ENCODE measurements around the gene MIGA2. TPM values are rescaled to one million over a fixed set of nuclear protein-coding genes. Genes with fewer than 3 reads are reported as not detected.
A peak's percentile ranks its signal among the peaks of the same experiment; 100 is the strongest.

The MIGA2 gene
- polyA plus RNA-seq, 10 donors, result 9.2 to 19.1 (median 12.6) TPM

DNA sequence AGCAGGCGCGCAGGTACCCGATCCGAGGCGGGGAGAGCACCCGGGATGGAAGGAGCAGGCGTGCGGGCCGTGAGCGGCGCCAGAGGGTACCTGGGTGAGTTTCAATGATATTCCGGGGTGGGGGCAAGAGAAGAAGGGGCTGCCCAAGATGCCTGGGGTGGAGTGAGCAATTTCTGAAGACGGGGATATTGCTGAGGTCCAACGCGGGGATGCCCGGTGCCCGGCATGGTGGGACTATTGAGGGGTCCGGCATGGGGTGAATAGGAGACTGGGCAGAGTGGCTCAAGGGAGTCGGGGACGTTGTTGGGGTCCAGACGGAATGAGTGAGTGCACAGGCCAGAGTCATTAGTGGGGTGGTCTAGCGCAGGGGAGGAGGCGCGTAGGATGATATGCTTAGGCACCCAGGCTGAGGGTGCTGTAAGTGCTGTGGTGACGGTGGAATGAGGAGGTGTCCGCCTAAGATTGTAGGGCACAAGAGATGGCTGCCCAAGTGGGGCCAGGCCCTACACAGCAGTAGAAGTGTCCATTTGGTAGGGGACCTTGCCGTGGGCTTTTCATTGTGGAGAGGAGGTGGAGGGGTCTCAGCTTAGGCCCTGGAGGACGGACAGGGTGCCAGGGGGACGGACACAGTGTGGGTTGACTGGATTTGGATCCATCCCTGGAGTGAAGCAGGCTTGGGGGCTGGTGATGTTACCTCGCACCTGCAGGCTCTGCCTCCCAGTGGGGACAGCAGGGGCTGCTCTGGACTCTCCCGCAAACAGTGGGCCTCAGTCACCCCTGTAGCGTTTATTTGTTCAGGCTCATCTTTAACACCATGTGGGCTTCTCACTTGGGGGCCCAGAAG lies 719 bp downstream of the MIGA2 start:
- DNase-seq, result no peak

DNA sequence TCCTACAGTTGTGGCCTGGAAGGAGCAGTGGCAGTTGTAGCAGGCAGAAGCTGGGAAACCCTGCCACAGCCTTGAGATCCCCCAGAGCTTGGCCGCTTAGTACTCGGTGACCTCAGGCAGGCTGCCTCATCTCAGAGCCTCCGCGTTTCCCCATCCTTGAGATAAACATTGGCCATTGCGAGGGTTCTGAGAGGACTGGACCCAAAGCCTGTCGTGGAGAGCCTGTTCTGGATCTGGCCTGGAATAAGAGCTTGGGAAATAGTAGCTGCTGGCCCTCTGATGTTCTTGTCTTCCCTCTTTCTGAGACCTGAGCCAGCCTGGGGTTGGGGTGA lies 1.3 kb downstream of the MIGA2 start:
- no peak for DNase-seq

DNA sequence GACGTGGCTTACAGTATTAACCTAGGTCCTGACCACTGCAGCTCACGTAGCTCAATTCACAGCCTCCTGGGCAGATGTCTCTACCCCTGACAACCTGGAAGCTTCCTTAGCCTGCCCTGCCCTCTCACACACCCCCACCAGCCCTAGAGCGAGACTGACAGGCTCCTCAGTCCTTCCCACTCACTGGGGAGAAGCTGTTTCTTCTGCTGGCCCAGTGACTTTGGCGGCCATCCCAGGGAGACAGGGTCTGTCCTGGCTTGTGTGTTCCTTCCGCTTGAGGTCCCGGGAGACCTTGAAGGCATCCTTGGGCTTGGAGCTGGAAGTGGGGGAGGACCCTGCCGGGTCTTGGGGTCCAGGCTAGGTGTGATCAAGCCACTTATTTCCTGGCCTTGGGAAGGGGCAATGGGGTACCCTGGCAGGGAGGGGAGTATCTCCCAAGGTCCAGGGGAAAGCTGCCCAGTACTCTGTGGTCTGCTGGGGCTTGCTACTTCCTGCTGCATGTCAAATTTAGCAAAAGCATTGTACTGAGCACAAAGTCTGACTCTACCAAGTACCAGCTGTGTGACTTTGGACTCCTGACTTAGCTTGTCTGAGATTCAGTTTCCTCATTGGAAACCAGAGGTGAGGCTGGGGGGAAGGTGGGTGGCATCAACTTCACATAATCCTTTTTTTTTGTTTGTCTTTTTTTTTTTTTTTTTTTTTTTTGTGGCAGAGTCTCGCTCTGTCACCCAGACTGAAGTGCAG lies 1.9 kb downstream of the MIGA2 start:
- peak in 1 of 3 donors; percentile 49 for DNase-seq

DNA sequence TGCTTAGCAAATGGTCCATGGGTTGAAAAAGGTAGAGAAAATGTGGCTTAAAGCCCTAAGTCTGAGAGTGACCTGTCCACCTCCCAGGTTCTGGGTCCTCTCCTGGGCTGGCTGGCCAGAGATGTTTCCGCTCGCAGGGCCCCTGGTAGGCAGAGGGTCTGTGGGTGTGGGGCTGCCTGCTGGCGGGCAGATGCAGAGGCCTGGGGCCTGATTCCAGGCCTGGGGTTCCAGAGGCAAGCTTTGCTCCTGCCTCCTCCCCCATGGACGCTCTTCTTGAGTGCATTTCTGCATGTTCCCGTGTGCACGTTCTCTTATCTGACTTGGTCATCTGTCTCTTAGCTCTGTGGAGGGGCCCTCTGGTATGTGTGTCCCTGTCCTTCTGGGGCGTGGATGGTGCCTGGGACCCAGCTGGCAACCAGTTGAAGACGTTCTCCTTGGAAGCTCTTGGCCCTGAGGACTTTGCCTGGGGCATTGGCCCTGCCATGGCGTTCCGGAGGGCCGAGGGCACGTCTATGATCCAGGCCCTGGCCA lies 3.8 kb downstream of the MIGA2 start:
- no peak for DNase-seq

DNA sequence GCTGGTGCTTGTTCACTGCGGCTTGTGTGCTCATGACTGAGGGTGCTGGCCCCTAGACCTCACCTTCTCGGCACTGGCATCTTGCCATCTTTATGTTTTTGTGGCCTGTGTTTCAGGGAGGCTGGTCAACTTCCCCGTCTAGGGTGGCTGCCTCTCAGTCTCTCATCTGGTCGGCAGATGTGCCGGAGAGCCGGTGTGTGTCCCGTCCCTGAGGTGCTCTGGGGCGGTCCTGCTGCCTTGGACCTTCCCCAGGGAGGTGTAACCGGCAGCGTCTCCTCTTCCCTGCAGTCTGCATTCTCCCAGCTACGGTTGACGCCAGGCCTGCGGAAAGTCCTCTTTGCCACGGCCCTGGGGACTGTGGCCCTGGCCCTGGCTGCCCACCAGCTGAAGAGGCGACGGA lies 5.6 kb downstream of the MIGA2 start:
- no peak for DNase-seq

DNA sequence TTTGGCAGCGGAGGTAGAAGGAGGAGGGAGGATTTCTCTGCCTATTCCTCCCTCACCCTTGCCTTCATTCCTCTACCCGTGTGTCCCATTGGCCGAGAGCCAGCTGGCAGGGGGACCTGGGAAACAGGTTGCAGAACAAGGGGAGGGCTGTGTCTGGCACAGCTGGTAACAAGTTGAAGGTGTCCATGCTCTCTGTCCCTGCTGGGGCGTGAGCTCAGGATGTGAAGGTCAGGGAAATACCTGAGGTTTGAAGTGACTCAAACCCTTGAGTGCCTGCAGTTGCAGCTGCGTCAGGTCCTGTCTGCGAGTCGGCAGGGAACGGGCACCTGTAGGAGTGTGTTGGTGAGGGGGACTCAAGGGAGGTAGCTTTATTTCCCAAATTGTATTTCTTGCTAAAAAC lies 16.2 kb downstream of the MIGA2 start:
- no peak for DNase-seq

DNA sequence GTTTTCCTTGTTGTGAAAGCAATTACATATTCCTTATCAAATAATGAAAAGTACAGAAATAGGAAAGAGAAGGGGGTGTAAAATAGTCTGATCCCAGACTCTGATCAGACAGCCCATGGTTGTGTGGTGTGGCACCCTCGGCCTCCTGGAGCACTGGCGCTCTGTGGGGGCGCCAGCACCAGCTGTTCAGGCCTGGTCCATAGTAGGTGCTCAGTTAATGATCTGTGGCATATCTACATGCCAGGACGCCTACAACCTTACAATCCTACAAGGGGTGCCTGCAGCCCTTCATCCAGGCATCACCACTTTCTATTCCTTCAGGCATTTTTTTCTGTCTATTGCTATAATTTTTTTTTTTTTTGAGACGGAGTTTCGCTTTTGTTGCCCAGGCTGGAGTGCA lies 16.6 kb downstream of the MIGA2 start:
- no peak for DNase-seq

DNA sequence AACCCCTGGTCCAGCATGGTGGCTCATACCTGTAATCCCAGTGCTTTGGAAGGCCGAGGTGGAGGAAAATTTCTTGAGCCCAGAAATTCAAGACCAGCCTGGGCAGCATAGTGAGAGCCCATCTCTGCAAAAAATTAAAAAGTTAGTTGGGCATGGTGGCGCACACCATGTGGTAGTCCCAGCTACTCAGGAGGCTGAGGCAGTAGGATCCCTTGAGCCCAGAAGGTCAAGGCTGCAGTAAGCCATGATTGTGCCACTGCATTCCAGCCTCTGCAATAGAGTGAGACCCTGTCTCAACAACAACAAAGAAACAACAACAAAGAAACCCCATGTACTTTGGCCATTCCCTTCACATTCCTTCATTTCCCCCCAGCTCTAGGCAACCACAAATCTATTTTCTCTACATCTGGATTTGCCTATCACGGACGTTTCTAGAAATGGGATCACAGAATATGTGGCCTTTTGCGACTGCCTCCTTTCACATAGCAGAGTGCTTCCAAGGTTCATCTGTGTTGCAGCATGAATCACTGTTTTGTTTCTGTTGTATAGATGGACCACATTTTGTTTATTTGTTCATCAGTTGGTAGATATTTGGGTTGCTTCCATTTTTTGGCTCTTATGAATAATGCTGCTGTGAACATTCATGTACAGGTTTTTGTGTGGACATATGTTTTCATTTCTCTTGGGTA lies 17.9 kb downstream of the MIGA2 start:
- no peak for DNase-seq

DNA sequence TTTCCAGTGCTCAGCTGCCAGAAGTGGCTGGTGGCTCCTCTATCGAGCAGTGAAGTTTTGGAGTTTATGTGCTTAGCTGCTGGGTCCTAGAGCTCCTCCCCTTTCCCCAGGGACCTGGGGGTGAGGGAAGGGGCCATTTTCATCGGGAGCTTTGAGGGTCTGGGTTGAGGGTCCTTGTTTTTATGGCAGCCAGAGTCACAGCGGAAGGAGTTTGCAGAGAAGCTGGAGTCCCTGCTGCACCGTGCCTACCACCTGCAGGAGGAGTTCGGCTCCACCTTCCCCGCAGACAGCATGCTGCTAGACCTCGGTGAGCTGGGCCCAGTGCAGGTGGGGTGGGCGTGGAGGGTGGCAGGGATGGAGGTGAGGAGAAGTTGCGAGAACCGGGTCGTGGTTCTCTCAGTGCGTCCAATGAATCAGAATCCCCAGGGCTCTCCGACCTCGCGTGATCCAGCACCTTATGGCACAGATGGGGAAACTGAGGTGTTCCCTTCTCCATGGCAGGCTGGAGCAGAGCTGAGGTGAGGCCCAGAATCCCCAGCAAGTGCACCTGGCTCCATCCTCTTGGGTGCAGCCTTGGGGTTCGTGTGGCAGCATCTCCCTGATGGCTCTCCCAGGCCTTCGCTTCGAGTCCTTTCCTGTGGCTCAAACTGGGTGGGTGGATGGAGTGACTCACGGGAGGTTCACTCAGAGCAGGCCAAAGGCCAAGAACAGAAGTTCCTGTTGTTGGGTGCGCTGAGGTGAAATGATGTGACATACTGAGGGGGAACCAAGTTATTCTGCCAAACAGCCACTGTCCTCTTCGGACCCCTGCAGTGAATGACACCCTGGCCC lies 22.8 kb downstream of the MIGA2 start:
- no peak for DNase-seq

DNA sequence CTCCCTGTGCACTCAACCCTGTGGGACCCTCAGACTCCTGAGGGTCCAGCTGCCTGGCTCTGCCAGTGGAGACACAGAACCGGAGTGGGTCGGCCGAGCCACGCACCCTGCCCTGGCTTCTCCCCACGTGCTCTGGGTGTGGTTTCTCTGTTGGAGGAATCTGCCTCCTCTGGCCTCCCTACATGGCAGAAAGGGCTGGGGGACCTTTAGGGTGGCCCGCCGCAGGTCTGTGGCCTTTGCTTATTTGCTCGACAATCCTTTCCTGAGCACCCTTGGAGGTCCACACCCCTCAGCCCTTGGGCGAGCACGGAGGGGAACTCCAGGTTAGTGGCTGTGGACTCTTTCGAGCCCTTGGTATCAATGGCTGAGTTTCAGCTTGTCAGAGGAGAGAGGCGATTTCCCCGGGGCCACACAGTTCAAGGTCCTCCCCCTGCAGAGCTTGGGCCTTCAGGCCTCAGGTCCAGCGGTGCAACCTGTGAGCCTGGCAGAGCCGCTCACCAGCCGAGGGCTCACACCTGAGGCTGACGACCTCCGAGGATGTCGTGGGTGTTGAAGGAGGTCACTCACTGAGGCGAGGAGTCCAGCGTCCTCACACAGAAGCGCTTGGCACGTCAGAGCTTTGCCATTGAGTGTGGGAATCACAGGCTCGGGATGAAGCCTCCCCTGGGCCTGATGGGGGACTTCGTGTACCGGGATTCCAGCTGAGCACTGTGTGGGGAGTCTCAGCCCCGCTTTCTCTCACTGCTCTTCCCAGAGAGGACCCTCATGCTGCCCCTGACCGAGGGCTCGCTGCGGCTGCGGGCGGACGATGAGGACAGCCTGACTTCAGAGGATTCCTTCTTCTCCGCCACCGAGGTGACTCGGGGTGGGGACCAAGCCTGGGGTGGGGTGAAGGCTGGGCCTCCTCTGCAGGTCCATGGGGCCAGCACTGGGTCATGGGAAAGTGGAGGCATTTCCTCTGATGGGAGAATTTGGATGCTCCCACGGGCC lies 23.7 kb downstream of the MIGA2 start:
- no peak for DNase-seq

DNA sequence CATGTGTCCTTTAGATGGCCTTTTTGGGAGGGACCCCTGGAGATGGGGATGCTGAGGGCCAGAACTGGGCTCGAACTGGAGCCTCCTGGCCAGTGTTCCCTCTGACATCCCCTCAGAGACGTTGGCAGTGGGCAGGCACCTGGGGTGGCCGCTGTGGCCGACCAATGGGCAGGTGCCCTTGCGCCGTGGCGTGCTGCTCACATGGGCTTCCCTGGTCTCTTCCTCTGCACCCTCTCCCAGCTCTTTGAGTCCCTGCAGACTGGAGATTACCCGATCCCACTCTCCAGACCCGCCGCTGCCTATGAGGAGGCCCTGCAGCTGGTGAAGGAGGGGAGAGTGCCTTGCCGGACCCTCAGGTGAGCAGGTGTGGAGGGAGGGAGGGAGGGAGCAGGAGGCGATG lies 24.6 kb downstream of the MIGA2 start:
- DNase-seq, result no peak

DNA sequence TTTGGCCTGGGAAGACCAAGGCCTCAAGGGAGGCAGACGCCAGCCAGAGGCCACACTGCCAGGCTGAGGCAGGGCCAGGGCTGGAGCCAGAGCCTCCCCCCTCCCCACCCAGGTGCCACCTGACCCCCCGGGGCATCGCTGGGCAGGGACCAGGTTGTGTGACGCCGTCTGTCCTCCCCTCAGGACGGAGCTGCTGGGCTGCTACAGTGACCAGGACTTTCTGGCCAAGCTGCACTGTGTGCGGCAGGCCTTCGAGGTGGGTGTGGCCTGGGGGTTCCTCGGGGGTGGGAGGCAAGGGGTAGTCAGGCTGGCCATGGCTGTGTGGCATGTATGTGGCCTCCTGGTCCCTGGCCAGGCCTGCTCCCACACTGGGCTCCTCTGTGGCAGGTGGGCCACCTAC lies 26.6 kb downstream of the MIGA2 start:
- DNase-seq, result no peak

DNA sequence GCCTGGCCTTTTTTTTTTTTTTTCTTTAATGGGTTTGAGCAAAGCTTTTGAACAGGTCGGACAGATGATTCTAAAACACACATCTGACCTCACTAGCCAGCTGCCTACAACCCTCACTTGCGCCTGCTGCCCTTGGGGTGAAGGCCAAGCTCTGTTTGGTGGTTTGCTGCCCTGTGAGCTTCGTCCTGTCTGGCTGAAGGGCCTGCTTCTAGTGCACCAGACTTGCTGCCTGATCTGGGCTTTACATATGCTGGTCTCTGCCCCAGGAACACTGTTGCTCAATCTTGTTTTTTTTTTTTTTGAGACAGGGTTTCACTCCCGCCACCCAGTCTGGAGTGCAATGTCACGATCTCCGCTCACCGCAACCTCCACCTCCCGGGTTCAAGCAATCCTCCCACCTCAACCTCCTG lies 28.1 kb downstream of the MIGA2 start:
- no peak for DNase-seq

DNA sequence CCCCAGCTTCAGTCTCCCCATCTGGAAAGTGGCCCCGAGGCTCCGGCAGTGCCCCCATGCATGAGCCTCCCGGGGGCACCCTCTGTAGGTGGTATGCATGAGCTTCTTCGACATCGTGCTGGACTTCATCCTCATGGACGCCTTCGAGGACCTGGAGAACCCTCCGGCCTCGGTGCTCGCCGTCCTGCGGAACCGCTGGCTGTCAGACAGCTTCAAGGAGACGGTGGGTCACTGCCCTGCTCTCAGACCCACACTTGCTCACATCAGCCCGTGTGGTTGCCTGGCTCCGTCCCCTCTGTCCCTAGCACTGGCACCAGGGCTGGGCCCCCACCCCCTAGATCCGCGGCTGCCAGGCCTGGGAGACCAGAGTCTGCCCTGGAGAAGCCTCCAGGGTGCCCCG lies 31.7 kb downstream of the MIGA2 start:
- no peak for DNase-seq

DNA sequence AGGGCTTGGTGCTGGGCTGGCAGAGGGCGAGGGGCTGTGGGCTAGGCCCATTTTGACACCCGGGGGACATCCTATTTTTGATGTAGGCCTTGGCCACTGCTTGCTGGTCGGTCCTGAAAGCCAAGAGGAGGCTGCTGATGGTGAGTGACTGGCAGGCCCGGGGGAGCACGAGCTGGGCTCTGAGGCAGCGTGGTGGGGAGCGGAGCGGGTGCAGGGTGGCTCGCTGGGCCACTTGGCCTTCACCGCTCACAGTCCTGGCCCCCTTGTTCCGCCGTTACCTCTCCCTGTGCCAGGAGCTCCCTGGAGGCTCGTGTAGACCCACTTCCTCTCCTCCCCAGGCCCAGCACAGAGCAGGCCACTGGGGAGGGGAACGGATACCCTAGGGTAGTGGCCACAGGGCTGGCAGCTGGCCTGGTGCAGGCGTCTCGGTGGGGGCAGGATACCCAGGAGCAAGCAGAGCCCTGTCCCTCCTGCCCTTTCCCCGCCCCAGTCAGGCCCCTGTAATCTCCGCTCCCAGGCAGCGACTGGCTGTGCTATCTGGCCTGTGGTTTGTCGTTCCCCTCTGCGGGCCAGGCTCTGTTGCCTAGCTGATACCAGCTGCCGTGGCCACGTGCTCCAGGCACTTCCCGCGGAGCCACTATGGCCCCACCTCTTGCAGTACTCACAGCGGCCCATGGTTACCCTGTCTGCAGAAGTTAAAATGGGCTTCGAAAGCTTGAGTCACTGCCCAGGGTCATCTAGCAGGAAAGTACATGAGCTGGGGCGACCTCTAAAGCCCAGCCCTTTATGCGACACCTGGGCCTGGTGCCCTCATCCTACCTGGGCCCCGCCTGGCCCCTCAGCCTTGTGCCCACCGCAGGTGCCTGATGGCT lies 32.8 kb downstream of the MIGA2 start:
- DNase-seq, result peak; percentile 16 to 52 (median 31)

DNA sequence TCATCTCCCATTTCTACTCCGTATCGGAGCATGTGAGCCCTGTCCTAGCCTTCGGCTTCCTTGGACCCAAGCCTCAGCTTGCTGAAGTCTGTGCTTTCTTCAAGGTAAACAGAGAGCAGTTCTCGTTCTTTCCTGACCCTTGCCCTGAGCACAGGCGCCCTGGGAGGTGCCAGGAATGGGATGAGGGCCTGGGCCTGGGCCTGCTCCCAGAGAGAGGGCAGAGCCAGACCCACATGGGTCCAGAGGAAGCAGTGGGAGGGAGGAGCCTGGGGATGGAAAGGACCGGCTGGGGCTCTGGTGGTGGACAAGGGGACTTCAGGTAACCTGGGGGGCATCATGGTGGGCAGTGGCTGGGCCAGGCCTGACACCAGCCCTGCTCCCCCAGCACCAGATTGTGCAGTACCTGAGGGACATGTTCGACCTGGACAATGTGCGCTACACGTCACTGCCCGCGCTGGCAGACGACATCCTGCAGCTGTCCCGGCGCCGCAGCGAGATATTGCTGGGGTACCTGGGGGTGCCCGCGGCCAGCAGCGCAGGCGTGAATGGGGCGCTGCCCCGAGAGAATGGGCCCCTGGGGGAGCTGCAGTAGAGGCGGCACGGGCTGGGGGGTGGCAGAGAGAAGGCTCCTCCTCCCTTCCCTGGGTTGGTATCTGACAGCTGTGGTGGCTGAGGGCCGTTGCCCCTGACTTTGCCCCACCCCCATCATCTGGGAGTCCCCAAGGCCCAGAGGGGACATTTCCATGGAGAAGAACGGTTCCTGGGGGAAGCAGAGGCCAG lies 33.6 kb downstream of the MIGA2 start:
- DNase-seq, result no peak

DNA sequence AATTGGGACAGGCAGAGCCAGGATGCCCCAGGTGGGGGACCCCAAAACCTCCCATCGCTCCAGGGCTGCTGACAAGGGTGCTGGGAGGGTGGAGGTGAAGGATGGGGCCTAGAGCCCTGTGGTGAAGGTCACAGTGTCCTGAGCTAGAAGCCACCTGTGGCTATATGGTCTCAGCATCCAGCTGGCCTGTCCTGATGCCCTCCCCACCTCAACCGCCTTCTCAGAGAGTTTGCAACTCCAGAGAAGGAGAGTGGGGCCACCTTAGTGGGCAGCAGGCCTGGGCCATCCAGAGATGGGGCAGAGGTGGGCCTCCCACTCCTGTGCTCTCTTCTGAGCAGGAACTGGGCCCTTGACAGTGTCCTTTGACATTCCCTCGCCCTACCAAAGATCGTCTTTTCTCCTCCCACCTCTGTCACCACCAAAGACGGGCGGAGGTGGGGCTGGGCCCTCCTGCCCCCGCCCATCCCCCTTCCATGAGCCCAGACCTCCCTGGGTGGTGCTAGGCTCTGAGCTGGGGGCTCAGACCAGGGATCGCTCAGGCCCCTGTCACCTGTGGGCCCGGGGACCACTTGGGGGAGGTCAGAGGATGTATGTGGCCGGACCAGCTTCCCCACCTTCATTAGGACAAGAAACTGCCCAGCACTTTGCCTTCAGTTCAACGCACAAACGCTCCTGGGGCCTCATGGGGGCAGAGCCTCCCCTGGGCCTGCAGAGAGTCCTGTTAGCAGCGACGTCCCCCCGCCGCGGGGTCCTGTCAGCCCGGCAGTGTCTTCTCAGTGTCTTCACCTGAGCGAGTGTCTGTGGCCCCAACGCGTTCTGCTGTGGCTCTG lies 34.5 kb downstream of the MIGA2 start:
- no peak for DNase-seq

Measured in muscle of back (tissue), 11 donors.